HG03064 (cell line): ENCODE data around the gene BORCS5.

Experiments
- ATAC-seq: cut with Tn5 transposase; IDR thresholded peaks from one replicate; pipeline ENCODE4 v1.9.1; 2021; ENCODE audit warnings: low read depth; ENCODE audit not compliant: unreplicated experiment

The BORCS5 gene

GRCh38 chr12:12425616-12426015 is 68.7 kb downstream of the BORCS5 start:
- no peak for ATAC-seq

DNA sequence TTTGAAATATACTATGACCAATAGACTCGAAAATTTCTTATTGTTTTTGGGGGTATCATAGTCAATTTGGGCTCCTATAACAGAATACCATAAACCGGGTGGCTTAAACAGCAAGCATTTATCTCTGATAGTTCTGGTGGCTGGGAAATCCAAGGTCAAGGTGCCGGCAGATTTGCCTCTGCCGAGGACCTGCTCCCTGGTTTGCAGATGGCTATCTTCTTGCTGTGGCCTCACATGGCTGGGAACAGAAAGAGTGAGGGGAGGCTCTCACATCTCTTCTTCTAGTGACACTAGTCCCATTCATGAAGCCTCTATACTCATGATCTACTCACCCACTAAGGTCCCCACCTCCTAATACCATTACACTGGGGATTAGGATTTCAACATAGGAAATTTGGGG is 70.7 kb downstream of the BORCS5 start:
- ATAC-seq: no peak

- ATAC-seq: no peak
Observed at GRCh38 chr12:12428047-12428446, 71.2 kb downstream of the BORCS5 start.

GRCh38 chr12:12428961-12429657 is 72.2 kb downstream of the BORCS5 start:
- ATAC-seq: no peak

DNA sequence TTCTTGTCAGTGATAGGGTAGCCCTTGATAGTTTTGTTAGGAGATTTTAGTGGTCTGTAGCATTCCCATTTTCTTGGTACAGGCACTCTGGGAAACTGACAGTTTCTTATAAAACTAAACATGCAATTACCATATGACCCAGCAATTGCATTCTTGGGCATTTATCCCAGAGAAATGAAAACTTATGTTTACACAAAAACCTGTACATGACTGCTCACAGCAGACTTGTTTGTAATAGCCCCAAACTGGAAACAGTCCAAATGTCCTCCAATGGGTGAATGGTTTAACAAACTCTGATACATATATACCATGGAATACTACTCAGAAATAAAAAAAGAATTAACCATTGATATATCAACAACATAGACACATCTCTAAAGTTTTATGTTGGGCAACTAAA is 75.5 kb downstream of the BORCS5 start:
- no peak for ATAC-seq

- ATAC-seq: no peak
Observed at GRCh38 chr12:12433203-12433731, 76.4 kb downstream of the BORCS5 start.

GRCh38 chr12:12436831-12437345 is 80.0 kb downstream of the BORCS5 start:
- ATAC-seq: no peak

DNA sequence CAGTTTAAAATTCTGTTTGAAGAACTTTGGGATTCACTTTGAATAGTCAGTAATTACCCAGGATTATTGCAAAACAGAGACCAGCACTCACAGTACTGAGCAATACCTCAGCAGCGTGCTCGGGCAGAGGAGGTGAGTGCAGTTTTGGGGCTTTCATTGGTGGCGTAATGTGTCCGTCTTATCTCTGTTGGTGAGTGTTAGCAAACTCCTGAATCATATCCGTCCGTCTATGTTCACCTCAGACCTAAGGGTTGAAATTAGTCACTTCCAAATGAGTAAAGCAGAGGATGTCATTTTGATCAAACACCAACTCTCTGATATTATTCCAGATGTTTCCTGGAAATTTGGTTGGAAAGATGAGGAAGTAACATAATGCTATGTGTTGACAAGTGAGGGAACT is 82.8 kb downstream of the BORCS5 start:
- ATAC-seq: no peak

DNA sequence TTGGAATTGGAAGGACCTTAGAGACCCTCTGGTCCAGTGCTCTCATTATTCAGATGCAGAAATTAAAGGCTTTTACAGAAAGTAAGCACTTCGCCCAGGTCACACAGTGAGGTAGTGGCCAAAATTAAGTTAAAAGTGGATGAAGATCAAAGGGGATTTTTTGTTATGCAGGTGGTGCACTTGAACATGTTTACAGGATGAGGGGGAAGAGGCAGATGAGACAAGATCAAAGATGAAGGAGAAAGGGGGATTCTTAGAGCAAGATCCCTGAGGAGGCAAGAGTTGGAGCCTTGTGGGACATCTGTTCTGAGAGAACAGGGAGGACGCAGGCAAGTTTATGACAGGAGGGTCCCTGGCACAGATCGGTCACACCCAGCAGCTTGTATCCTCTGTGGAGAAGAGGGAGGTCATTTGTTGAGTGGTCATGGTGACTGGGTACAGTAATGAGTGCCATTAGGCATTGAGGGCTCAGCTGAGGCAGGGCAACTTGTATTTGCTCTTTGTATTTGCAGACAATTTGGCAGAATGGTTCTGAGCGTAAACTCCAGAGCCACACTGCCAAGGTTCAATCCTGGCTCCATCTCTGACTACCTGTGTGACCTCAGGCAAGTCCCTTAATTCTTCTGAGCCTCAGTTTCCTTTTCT is 84.0 kb downstream of the BORCS5 start:
- no peak for ATAC-seq

DNA sequence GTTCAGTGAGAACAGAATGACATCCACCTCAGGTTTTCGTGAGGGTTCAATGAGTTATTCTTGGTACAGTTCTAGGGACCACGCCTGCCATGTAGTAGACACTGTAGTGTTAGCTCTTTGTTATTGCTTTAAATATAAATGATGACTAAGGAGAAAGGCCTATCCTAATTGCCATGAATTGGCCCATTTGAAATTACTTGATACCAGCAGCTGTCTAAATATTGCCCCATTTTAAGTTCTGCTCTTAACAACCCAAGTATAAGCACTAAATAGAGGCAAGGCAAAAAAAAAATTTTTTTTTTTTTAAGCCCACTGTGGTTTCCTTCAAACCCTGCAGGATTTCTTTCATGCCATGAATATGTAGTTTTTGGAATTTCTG is 84.5 kb downstream of the BORCS5 start:
- ATAC-seq: no peak

- ATAC-seq: no peak
Observed at GRCh38 chr12:12441843-12442461, 85.1 kb downstream of the BORCS5 start.

DNA sequence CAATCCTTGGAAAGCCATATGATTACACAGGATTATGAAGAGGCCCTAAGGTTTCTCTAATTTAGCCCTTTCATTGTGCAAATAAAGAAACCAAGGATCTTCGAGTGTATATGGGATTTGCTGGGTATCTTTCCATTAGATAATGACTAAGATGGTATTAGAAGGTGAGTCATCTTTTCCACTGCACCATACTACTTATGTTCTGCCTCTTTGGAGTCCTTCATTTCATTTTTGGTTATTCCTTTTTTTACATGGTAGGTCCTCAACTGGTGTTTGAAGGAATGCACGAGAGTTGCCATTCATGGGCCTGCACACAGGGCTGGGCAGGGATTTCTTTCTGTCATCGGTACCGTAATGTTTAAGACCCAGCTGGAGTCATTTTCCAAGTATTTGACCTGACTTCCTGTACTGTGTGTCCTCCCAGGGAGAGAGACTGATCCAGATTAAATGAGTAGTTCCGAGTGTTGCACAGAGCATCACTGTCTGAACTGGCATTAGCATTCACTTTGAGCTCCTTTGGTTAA is 85.7 kb downstream of the BORCS5 start:
- ATAC-seq: no peak

- ATAC-seq: no peak
Observed at GRCh38 chr12:12443431-12443878, 86.6 kb downstream of the BORCS5 start.

GRCh38 chr12:12445165-12445881 is 88.4 kb downstream of the BORCS5 start:
- no peak for ATAC-seq

- no peak for ATAC-seq
Observed at GRCh38 chr12:12445882-12446181, 89.0 kb downstream of the BORCS5 start.

DNA sequence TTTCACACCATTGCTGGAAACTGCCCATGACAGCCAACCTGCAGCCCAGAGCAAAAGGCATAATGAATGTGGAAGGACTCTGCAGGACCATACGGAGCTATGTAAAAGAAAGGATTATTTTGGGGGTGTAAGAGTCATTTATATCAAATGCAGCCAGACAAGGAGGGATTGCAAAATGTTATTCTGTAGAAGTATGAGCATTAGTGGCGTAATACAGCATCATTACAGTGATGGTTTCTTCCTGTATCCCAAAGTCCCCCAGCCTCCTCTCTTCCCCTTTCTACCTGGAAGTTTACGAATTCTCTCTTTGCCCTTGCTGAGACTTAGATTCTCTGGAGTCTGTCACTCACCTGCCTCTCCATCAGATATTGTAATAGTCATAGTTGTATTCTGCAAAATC is 89.9 kb downstream of the BORCS5 start:
- ATAC-seq: no peak

- ATAC-seq: no peak
Observed at GRCh38 chr12:12447236-12447635, 90.4 kb downstream of the BORCS5 start.

GRCh38 chr12:12447837-12448236 is 91.0 kb downstream of the BORCS5 start:
- ATAC-seq: no peak

- no peak for ATAC-seq
Observed at GRCh38 chr12:12449533-12450025, 92.7 kb downstream of the BORCS5 start.

- no peak for ATAC-seq
Observed at GRCh38 chr12:12450043-12450471, 93.2 kb downstream of the BORCS5 start.

DNA sequence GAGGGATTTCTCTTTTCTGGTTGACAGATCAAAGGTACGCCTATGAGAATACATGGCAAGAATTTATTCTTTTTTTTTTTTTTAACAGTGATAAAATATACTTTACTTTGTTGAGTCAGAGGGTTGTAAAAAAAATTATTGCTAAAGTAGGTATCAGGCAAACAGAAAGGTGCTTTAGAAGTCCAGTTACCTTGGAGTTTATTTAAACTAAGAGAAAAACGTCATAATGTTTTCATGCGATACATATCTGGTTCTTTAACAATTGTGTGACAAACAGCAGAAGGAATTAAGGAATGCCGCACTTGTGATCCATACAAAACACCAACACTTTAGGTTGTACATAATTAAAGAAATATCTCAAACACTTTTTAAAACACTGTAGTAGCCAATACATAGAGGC is 94.2 kb downstream of the BORCS5 start:
- no peak for ATAC-seq
